ENCODE results near the gene FBXL7.

Gene FBXL7

DNA sequence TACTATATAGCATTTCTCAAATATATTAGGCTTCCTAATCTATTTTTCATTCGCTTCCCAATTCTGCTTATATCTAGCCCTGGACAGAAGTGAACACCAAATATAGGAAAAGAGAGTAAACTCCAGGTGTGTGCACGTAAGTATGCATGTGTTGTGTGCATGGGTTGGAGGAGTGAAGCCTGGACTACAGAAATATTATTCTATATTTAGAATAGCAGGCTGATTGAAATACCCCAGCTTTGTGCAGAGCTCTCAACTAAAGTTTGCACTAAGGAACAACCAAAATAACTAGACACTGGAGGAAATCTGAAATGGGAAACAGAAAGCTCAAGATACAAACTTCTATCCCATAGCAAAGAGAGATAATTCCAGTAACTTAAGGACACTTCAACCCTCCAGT lies 480.9 kb downstream of the FBXL7 start:
- DNase-seq = no peak

DNA sequence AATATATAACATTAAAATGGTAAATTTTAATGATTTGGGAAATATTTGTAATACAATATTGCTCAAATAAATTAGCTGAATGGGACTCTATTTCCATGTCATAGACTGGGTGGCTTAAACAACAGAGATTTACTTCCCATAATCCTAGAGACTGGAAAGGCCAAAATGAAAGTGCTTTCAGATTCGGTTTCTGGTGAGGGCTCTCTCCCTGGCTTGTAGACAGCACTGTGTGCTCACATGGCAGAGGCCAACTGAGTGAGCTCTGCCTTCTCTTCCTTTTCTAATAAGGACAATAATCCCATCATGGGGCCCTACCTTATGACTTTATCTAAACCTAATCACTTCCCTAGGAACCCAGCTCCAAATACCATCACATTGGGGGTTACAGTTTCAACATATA lies 483.4 kb downstream of the FBXL7 start:
- no peak for DNase-seq
